ENCODE measurements around the gene IGFBP6.

Gene IGFBP6

DNA sequence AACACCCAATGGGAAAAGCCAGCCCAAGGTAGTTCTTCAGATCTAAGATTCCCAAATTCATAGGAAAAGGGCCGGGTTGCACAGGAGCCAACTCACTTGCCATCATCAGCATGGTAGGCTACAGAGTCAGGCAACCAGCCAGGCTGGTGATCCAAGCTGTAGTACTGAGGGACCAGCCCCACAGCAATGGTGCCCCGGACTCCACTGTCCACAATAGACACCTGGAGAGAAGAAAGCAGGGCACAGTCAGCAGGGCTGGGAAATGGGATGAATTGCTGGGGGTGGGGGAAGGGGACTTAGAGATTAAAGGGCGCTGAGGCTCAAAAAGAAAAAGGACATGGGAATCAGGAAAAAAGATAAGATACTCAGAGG lies 22.5 kb upstream of the IGFBP6 start:
- no peak for ATAC-seq
- TF ChIP-seq ZFP3 (CRISPR knock-in tag; IDR thresholded peaks at IDR 0.05) = no peak
- no peak for TF ChIP-seq ZNF70 (CRISPR knock-in tag; IDR thresholded peaks at IDR 0.05)
- TF ChIP-seq, protein P1, sequence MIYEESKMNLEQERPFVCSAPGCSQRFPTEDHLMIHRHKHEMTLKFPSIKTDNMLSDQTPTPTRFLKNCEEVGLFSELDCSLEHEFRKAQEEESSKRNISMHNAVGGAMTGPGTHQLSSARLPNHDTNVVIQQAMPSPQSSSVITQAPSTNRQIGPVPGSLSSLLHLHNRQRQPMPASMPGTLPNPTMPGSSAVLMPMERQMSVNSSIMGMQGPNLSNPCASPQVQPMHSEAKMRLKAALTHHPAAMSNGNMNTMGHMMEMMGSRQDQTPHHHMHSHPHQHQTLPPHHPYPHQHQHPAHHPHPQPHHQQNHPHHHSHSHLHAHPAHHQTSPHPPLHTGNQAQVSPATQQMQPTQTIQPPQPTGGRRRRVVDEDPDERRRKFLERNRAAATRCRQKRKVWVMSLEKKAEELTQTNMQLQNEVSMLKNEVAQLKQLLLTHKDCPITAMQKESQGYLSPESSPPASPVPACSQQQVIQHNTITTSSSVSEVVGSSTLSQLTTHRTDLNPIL (CRISPR knock-in tag; IDR thresholded peaks at IDR 0.05; ENCODE audit: low read depth) = no peak
- TF ChIP-seq, protein P2, sequence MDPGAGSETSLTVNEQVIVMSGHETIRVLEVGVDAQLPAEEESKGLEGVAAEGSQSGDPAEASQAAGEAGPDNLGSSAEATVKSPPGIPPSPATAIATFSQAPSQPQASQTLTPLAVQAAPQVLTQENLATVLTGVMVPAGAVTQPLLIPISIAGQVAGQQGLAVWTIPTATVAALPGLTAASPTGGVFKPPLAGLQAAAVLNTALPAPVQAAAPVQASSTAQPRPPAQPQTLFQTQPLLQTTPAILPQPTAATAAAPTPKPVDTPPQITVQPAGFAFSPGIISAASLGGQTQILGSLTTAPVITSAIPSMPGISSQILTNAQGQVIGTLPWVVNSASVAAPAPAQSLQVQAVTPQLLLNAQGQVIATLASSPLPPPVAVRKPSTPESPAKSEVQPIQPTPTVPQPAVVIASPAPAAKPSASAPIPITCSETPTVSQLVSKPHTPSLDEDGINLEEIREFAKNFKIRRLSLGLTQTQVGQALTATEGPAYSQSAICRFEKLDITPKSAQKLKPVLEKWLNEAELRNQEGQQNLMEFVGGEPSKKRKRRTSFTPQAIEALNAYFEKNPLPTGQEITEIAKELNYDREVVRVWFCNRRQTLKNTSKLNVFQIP (CRISPR knock-in tag; IDR thresholded peaks at IDR 0.05; ENCODE audit: borderline replicate concordance, low read depth) = no peak
- no peak for TF ChIP-seq TCF4 (CRISPR knock-in tag; IDR thresholded peaks at IDR 0.05; ENCODE audit: borderline replicate concordance)
- TF ChIP-seq CSDC2 (CRISPR knock-in tag; IDR thresholded peaks at IDR 0.05) = no peak
- no peak for TF ChIP-seq ZFP30 (CRISPR knock-in tag; IDR thresholded peaks at IDR 0.05)
- TF ChIP-seq ZNF565 (CRISPR knock-in tag; conservative IDR thresholded peaks at IDR 0.05; ENCODE audit: low read depth) = no peak
- TF ChIP-seq ISL1 (CRISPR knock-in tag; IDR thresholded peaks at IDR 0.05) = no peak
- no peak for TF ChIP-seq GLIS3 (CRISPR knock-in tag; IDR thresholded peaks at IDR 0.05)
- TF ChIP-seq TOX (CRISPR knock-in tag; IDR thresholded peaks at IDR 0.05; ENCODE audit: borderline replicate concordance) = no peak

DNA sequence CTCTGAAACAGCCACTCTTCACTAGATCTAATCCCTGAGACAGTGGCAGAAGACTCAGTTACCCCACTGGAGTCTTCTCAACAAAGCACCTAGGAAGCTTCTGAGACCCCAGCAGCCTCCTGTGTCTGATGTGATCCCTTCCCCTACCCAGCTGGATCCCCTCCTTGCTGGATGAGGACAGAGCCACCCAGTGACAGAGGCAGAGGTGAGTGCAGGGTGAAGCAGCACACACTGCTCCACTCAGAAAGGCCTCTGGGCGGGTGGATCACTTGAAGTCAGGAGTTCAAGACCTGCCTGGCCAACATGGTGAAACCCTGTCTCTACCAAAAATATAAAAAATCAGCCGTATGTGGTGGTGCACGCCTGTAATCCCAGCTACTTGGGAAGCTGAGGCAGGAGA lies 21.0 kb upstream of the IGFBP6 start:
- ATAC-seq = no peak
- TF ChIP-seq GLIS3 (CRISPR knock-in tag; IDR thresholded peaks at IDR 0.05) (no peak), ESRRG (CRISPR knock-in tag; IDR thresholded peaks at IDR 0.05) (no peak), ZFP30 (CRISPR knock-in tag; IDR thresholded peaks at IDR 0.05) (no peak), ZNF565 (CRISPR knock-in tag; conservative IDR thresholded peaks at IDR 0.05; ENCODE audit: low read depth) (no peak), PPARA (CRISPR knock-in tag; IDR thresholded peaks at IDR 0.05; ENCODE audit: borderline replicate concordance) (no peak), TCF4 (CRISPR knock-in tag; IDR thresholded peaks at IDR 0.05; ENCODE audit: borderline replicate concordance) (no peak), OSR1 (CRISPR knock-in tag; IDR thresholded peaks at IDR 0.05) (no peak), TOX (CRISPR knock-in tag; IDR thresholded peaks at IDR 0.05; ENCODE audit: borderline replicate concordance) (no peak), RARB (CRISPR knock-in tag; IDR thresholded peaks at IDR 0.05) (no peak), ZNF70 (CRISPR knock-in tag; IDR thresholded peaks at IDR 0.05) (no peak)
- TF ChIP-seq, protein P1 (CRISPR knock-in tag; IDR thresholded peaks at IDR 0.05; ENCODE audit: low read depth) = no peak

DNA sequence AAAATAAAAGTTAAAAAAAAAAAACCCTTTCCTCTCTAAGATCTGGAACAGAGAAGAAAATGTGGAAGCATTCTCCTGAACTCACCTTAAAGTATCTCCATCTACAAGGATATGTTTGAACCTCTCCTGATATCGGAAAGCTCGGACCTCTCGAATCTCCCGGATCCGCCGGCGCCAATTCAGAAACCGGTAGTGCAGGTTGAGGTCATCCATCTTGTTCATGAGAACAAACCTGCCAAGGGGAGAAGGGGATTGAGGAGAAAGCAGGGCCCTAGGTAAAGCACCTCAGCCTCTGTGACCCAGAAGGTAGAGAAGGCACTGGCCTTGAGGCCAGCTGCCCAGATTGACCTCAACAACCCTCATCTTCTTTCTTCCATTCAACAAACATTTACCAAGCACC lies 20.4 kb upstream of the IGFBP6 start:
- no peak for ATAC-seq
- TF ChIP-seq SNAI2 (CRISPR knock-in tag; IDR thresholded peaks at IDR 0.05) = no peak
- no peak for TF ChIP-seq ISL1 (CRISPR knock-in tag; IDR thresholded peaks at IDR 0.05)
- TF ChIP-seq, protein P3, sequence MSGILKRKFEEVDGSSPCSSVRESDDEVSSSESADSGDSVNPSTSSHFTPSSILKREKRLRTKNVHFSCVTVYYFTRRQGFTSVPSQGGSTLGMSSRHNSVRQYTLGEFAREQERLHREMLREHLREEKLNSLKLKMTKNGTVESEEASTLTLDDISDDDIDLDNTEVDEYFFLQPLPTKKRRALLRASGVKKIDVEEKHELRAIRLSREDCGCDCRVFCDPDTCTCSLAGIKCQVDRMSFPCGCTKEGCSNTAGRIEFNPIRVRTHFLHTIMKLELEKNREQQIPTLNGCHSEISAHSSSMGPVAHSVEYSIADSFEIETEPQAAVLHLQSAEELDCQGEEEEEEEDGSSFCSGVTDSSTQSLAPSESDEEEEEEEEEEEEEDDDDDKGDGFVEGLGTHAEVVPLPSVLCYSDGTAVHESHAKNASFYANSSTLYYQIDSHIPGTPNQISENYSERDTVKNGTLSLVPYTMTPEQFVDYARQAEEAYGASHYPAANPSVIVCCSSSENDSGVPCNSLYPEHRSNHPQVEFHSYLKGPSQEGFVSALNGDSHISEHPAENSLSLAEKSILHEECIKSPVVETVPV (CRISPR knock-in tag; IDR thresholded peaks at IDR 0.05) = no peak
- TF ChIP-seq GLIS3 (CRISPR knock-in tag; IDR thresholded peaks at IDR 0.05) = no peak
- no peak for TF ChIP-seq ZC3H10 (CRISPR knock-in tag; IDR thresholded peaks at IDR 0.05)
- TF ChIP-seq BACH2 (CRISPR knock-in tag; IDR thresholded peaks at IDR 0.05; ENCODE audit: borderline replicate concordance) = no peak

DNA sequence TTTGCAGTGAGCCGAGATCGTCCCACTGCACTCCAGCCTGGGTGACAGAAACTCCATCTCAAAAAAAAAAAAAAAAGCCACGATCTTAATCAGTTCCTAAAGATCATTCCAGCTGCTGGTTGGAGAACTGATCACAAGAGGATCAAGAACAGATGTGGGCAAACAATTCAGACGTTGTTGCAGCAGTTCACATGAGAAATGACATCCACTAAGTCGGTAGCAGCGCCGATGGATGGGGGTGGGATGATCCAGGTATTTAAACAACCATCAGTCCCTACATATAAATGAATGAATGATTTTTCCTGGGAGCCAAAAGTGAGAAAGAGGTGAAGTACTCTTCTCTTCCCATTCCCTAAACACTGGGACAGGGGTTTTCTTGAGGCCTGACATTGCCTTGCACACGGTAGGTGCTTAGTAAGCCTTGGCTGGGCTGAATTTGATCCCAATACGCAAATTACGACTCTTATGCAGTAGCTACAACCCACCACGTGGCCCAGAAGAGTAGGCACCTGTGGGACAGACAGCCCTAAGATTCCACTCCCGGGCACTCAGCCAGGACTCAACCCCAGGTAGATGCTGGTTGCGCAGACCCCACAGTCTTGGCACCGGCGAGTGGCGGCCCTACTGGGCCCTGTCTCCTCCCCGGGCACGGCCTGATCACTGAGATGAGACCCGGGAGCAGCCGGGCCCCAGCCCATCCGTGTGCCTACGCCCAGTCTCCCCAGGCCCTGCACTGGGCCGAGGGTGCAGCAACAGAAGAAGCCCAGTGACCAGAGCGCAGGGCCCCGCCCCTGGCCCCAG lies 18.8 kb upstream of the IGFBP6 start:
- TF ChIP-seq OSR1 (CRISPR knock-in tag; IDR thresholded peaks at IDR 0.05) = no peak
- peak; percentile 82 for TF ChIP-seq ZFP3 (CRISPR knock-in tag; IDR thresholded peaks at IDR 0.05)
- ATAC-seq = peak; percentile 7
